NCI-H1930 (cell line): ENCODE measurements around the gene SPSB2.
A peak's percentile ranks its signal among the peaks of the same experiment; 100 is the strongest.
"Not testable (repeated sequence)": the region's sequence is repeated elsewhere in the genome, so short reads cannot be mapped to it uniquely, and the experiment has no call there.

ENCODE experiments used
- DNase-seq, 2 experiments: peaks; one replicate each; lab custom pipeline; 2025; lab: John Stamatoyannopoulos, UW

Gene SPSB2

GRCh38 chr12:6870304-6870703 lies 2.8 kb downstream of the SPSB2 start:
- not testable (repeated sequence) for DNase-seq

GRCh38 chr12:6869049-6870021 lies 3.8 kb downstream of the SPSB2 start:
- peak; percentile 74 to 87 for DNase-seq

GRCh38 chr12:6868211-6869048 lies 4.7 kb downstream of the SPSB2 start:
- DNase-seq, result no peak

GRCh38 chr12:6867413-6868210 lies 5.5 kb downstream of the SPSB2 start, which contains the start of gene TPI1:
TSS of gene TPI1 (plus strand) at chr12:6867531. CDS start at chr12:6867567, 36 bp downstream.
- peak; percentile 69 to 79 for DNase-seq

- no peak for DNase-seq
These were observed 6.1 kb downstream of the SPSB2 start for GRCh38 chr12:6866920-6867412.

GRCh38 chr12:6866163-6866919 lies 6.8 kb downstream of the SPSB2 start:
- DNase-seq, result no peak

GRCh38 chr12:6865307-6865706 lies 7.8 kb downstream of the SPSB2 start:
- not testable (repeated sequence) for DNase-seq

- no peak for DNase-seq
These were observed 9.3 kb downstream of the SPSB2 start for GRCh38 chr12:6863586-6864321.

- DNase-seq, result no peak
These were observed 10.1 kb downstream of the SPSB2 start for GRCh38 chr12:6863033-6863432.

GRCh38 chr12:6861391-6861790 lies 11.7 kb downstream of the SPSB2 start:
- no peak for DNase-seq

GRCh38 chr12:6860942-6861341 lies 12.2 kb downstream of the SPSB2 start:
- no peak for DNase-seq

- DNase-seq, result no peak
These were observed 13.0 kb downstream of the SPSB2 start for GRCh38 chr12:6860116-6860515.

GRCh38 chr12:6858799-6859198 lies 14.3 kb downstream of the SPSB2 start:
- no peak for DNase-seq

- no peak for DNase-seq
These were observed 17.8 kb downstream of the SPSB2 start for GRCh38 chr12:6855322-6855721.

GRCh38 chr12:6854036-6854435 lies 19.1 kb downstream of the SPSB2 start:
- DNase-seq, result no peak

- no peak for DNase-seq
These were observed 19.5 kb downstream of the SPSB2 start for GRCh38 chr12:6853626-6854025.

GRCh38 chr12:6852651-6853354 lies 20.3 kb downstream of the SPSB2 start:
- DNase-seq, result no peak

GRCh38 chr12:6851921-6852650 lies 21.0 kb downstream of the SPSB2 start, which contains the start of gene USP5:
TSS of gene USP5 (plus strand) at chr12:6852150. CDS start at chr12:6852180, 30 bp downstream.
- DNase-seq, result peak; percentile 100
